GM19452 (cell line): ENCODE measurements around the gene TMEM187.
A peak's percentile ranks its signal among the peaks of the same experiment; 100 is the strongest.

ENCODE experiments used
- ATAC-seq: cut with Tn5 transposase; IDR thresholded peaks from one replicate; pipeline ENCODE4 v1.9.1; 2021; ENCODE audit not compliant: unreplicated experiment

TMEM187 gene

GRCh38 chrX:153934762-153935325 lies 37.7 kb upstream of the TMEM187 start, which contains the start of gene NAA10:
Gene NAA10 (minus strand): TSS chrX:153935037. CDS start chrX:153934904, 133 bp downstream.
- ATAC-seq: peak; percentile 79

GRCh38 chrX:153935326-153935851 lies 37.2 kb upstream of the TMEM187 start:
- peak; percentile 30 for ATAC-seq

GRCh38 chrX:153937056-153937455 lies 35.5 kb upstream of the TMEM187 start:
- ATAC-seq: no peak

- ATAC-seq: no peak
Measured at GRCh38 chrX:153938226-153938786, 34.2 kb upstream of the TMEM187 start.

- ATAC-seq: no peak
Measured at GRCh38 chrX:153939573-153939972, 33.0 kb upstream of the TMEM187 start.

GRCh38 chrX:153941336-153942252 lies 31.0 kb upstream of the TMEM187 start:
- no peak for ATAC-seq

GRCh38 chrX:153944140-153944799 lies 28.3 kb upstream of the TMEM187 start, which contains the start of gene RENBP:
Gene RENBP (minus strand): TSS chrX:153944643. CDS start chrX:153944610, 33 bp downstream.
- no peak for ATAC-seq

- no peak for ATAC-seq
Measured at GRCh38 chrX:153944800-153945150, 27.8 kb upstream of the TMEM187 start.

GRCh38 chrX:153945956-153946943 lies 26.3 kb upstream of the TMEM187 start:
- no peak for ATAC-seq

- ATAC-seq: peak; percentile 74
Measured at GRCh38 chrX:153947009-153947769, 25.4 kb upstream of the TMEM187 start.

- ATAC-seq: no peak
Measured at GRCh38 chrX:153948002-153948466, 24.5 kb upstream of the TMEM187 start.

GRCh38 chrX:153948847-153949805 lies 23.4 kb upstream of the TMEM187 start:
- ATAC-seq: no peak

- ATAC-seq: no peak
Measured at GRCh38 chrX:153950127-153950526, 22.4 kb upstream of the TMEM187 start.

- ATAC-seq: no peak
Measured at GRCh38 chrX:153951683-153952372, 20.7 kb upstream of the TMEM187 start.

GRCh38 chrX:153952373-153953026 lies 20.1 kb upstream of the TMEM187 start:
- ATAC-seq: no peak

- ATAC-seq: no peak
Measured at GRCh38 chrX:153953342-153953830, 19.2 kb upstream of the TMEM187 start.
